CD4-positive, alpha-beta T cell treated with Interleukin-1 beta for 1 hour (primary cell): ENCODE measurements around the gene SCYL1.

Source experiments
- DNase-seq, 2 donors: peaks; one replicate each; pipeline ENCODE4 v3.0.0-alpha.2; 2020 to 2022

The SCYL1 gene

DNA sequence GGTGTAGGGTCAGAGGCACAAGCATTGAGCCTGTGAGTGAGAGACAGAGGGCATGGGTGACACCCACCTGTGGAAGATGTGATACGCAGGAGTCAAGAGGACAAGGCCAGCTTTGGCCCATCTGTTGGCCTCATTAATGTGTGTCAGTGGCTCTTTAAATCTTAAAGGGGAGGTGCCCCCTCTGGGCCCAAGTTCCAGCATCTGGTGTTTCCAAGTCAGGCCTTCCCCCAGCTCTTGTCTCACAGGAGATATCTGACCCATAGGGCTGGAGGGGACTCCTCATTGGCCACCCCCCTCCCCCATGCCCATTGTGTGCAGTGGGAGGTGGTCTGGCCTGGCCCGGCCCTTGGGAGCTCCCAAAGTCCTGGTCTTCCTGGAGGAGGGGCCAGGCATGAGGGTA lies 61.8 kb downstream of the SCYL1 start:
- DNase-seq: no peak
